NCI-H446 (cell line): ENCODE measurements around the gene NFU1.

Experiments used
- DNase-seq, 2 experiments: peaks; one replicate each; lab custom pipeline; 2025; lab: John Stamatoyannopoulos, UW

NFU1 gene

GRCh38 chr2:69436938-69437750 lies at the start of gene NFU1:
NFU1 (minus strand) TSS chr2:69437435; CDS start chr2:69437422, 13 bp downstream.
- peak; percentile 90 to 95 for DNase-seq

GRCh38 chr2:69483696-69484095 lies 46.5 kb upstream of the NFU1 start:
- DNase-seq: no peak

GRCh38 chr2:69483024-69483423 lies 45.8 kb upstream of the NFU1 start:
- no peak for DNase-seq

GRCh38 chr2:69482471-69482870 lies 45.2 kb upstream of the NFU1 start:
- no peak for DNase-seq

GRCh38 chr2:69481421-69481820 lies 44.2 kb upstream of the NFU1 start:
- no peak for DNase-seq

GRCh38 chr2:69477627-69478026 lies 40.4 kb upstream of the NFU1 start:
- no peak for DNase-seq

GRCh38 chr2:69474688-69475087 lies 37.5 kb upstream of the NFU1 start:
- no peak for DNase-seq

- DNase-seq: no peak
Observed at GRCh38 chr2:69471793-69472192, 34.6 kb upstream of the NFU1 start.

GRCh38 chr2:69470911-69471310 lies 33.7 kb upstream of the NFU1 start:
- no peak for DNase-seq

- no peak for DNase-seq
Observed at GRCh38 chr2:69469784-69470183, 32.5 kb upstream of the NFU1 start.

GRCh38 chr2:69469375-69469774 lies 32.1 kb upstream of the NFU1 start:
- DNase-seq: no peak

GRCh38 chr2:69466728-69467127 lies 29.5 kb upstream of the NFU1 start:
- DNase-seq: no peak

- DNase-seq: no peak
Observed at GRCh38 chr2:69465513-69466456, 28.6 kb upstream of the NFU1 start.

- DNase-seq: no peak
Observed at GRCh38 chr2:69464575-69464974, 27.3 kb upstream of the NFU1 start.

GRCh38 chr2:69462780-69463179 lies 25.5 kb upstream of the NFU1 start:
- no peak for DNase-seq

- DNase-seq: no peak
Observed at GRCh38 chr2:69461404-69461803, 24.2 kb upstream of the NFU1 start.

- no peak for DNase-seq
Observed at GRCh38 chr2:69459936-69460335, 22.7 kb upstream of the NFU1 start.

- no peak for DNase-seq
Observed at GRCh38 chr2:69456950-69457445, 19.8 kb upstream of the NFU1 start.

- DNase-seq: no peak
Observed at GRCh38 chr2:69456154-69456553, 18.9 kb upstream of the NFU1 start.

- DNase-seq: no peak
Observed at GRCh38 chr2:69454976-69455375, 17.7 kb upstream of the NFU1 start.

GRCh38 chr2:69453475-69454129 lies 16.4 kb upstream of the NFU1 start:
- no peak for DNase-seq

- DNase-seq: no peak
Observed at GRCh38 chr2:69452687-69453086, 15.5 kb upstream of the NFU1 start.
